ENCODE results near the gene KRTAP4-7.

DNA sequence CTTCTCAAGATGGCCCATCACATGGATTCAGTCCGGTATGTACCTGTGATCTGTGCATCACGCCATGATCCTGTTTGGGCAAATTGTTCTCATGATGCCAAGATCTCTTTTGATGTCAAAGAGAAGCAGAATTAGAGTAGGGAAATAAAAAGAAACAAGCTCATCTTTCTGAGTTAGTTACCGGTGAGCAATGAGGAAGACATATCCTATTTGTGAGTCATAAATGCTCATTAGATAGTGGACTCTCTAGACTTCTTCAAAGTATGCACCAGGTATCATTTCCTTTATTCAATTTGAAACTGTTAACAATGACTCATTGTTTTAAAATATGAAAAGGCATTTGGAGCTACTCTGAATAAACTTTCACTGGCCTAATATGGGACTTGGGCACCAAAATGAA is 48.0 kb downstream of the KRTAP4-7 start:
- TF ChIP-seq CTCF (IDR thresholded peaks at IDR 0.05) (no peak), SIN3A (IDR thresholded peaks at IDR 0.05; ENCODE audit: borderline replicate concordance, low read depth, low read length) (no peak), RAD21 (IDR thresholded peaks at IDR 0.05; ENCODE audit: low read length) (no peak), PBX3 (IDR thresholded peaks at IDR 0.05) (no peak)
